Naive thymus-derived CD4-positive, alpha-beta T cell (primary cell): Measurements from ENCODE around the gene SLC25A22. TPM values are rescaled to one million over a fixed set of nuclear protein-coding genes. Genes with fewer than 3 reads are reported as not detected.

ENCODE experiments used
- ATAC-seq: fragments of 150-1000 bp; cut with Tn5 transposase; 2 replicates; pipeline ENCODE4 v1.10.0; 2021; ENCODE audit warnings: mild to moderate bottlenecking, moderate library complexity
- CTCF ChIA-PET: fragments of 350-600 bp; sonication (Branson Sonifier 250); formaldehyde crosslinking; loops from one replicate; lab custom pipeline; 2021; ENCODE audit warnings: antibody characterized with exemption; lab: Charles Lee
- POLR2A ChIA-PET: fragments of 350-600 bp; sonication (Branson Sonifier 250); formaldehyde crosslinking; loops from one replicate; lab custom pipeline; 2021; ENCODE audit warnings: antibody characterized with exemption, inconsistent platforms; lab: Charles Lee
- DNase-seq, 9 donors: peaks; one replicate each; pipeline versions ENCODE4 v3.0.0 to v3.0.0-alpha.2; 2020 to 2022; ENCODE audit warnings: mixed read lengths in 1 of 9
- H3K27ac ChIP-seq: one replicate; pipeline ENCODE4 v1.7.0; 2013; ENCODE audit warnings: mild to moderate bottlenecking, low read depth, low read length, moderate library complexity
- H3K27me3 ChIP-seq, 2 donors: one replicate each; pipeline ENCODE4 v1.7.0; 2013; ENCODE audit warnings: low read length in 2 of 2, mild to moderate bottlenecking in 2 of 2, moderate library complexity in 2 of 2; ENCODE audit not compliant: control insufficient read depth in 2 of 2, insufficient read depth in 2 of 2
- H3K36me3 ChIP-seq, 3 experiments: 1 replicate in 2 of 3; 2 replicates in 1 of 3; pipeline ENCODE4 v1.7.0; 2013; ENCODE audit warnings: low read length in 3 of 3, mild to moderate bottlenecking in 3 of 3, moderate library complexity in 1 of 3; ENCODE audit not compliant: insufficient read depth in 3 of 3, control insufficient read depth in 2 of 3
- H3K4me1 ChIP-seq, 2 donors: one replicate each; pipeline ENCODE4 v1.7.0; 2013; ENCODE audit warnings: low read length in 2 of 2, mild to moderate bottlenecking in 2 of 2, moderate library complexity in 1 of 2; ENCODE audit not compliant: control insufficient read depth in 2 of 2, insufficient read depth in 2 of 2
- H3K4me3 ChIP-seq: 2 replicates; pipeline ENCODE4 v1.7.0; 2013; ENCODE audit warnings: mild to moderate bottlenecking, low read length
- H3K9me3 ChIP-seq, 3 experiments: 1 replicate in 2 of 3; 2 replicates in 1 of 3; pipeline ENCODE4 v1.7.0; 2013; ENCODE audit warnings: low read length in 3 of 3; ENCODE audit not compliant: control insufficient read depth in 2 of 3
- H3K27ac Mint-ChIP-seq, 9 donors: one replicate each; pipeline ENCODE4 v1.8.0; 2020 to 2022; ENCODE audit warnings: mixed read lengths in 9 of 9, mild to moderate bottlenecking in 8 of 9, moderate library complexity in 5 of 9, inconsistent platforms in 2 of 9
- H3K27me3 Mint-ChIP-seq, 5 donors: one replicate each; pipeline ENCODE4 v1.8.0; 2021 to 2022; ENCODE audit warnings: mixed read lengths in 5 of 5, mild to moderate bottlenecking in 1 of 5
- H3K36me3 Mint-ChIP-seq, 5 donors: one replicate each; pipeline ENCODE4 v1.8.0; 2020 to 2022; ENCODE audit warnings: mixed read lengths in 5 of 5, mild to moderate bottlenecking in 3 of 5, inconsistent platforms in 1 of 5
- H3K4me1 Mint-ChIP-seq, 7 donors: one replicate each; pipeline ENCODE4 v1.8.0; 2020 to 2022; ENCODE audit warnings: mixed read lengths in 7 of 7, mild to moderate bottlenecking in 3 of 7, inconsistent platforms in 1 of 7
- H3K4me3 Mint-ChIP-seq, 10 donors: one replicate each; pipeline ENCODE4 v1.8.0; 2020 to 2022; ENCODE audit warnings: mild to moderate bottlenecking in 10 of 10, mixed read lengths in 10 of 10, moderate library complexity in 6 of 10, inconsistent platforms in 2 of 10
- H3K9me3 Mint-ChIP-seq, 11 donors: one replicate each; pipeline ENCODE4 v1.8.0; 2020 to 2022; ENCODE audit warnings: mixed read lengths in 11 of 11, mild to moderate bottlenecking in 4 of 11, inconsistent platforms in 1 of 11, moderate library complexity in 1 of 11
- intact Hi-C, 2 donors: fragments of 100-400 bp; cut with micrococcal nuclease; formaldehyde crosslinking; loops; one replicate each; pipeline ENCODE4 v1.15.1; 2023
- polyA plus RNA-seq, 2 donors: library from polyadenylated mRNA; unstranded; fragments of 300-500 nt; fragmentation: Illumina TruSeq; gene quantifications; one replicate each; pipeline ENCODE4 v1.2.3, GENCODE V29; 2021
- total RNA-seq, 6 experiments: library from RNA in 5 of 6; stranded (reverse) in 5 of 6; gene quantifications; 1 replicate in 5 of 6; 2 replicates in 1 of 6; pipeline ENCODE4 v1.2.3 and lab custom pipeline; 2021 to 2026

Gene SLC25A22
- total and polyA plus RNA-seq, 7 experiments from 2014 or later, result 6.4 to 58.4 (median 18.9) TPM

DNA sequence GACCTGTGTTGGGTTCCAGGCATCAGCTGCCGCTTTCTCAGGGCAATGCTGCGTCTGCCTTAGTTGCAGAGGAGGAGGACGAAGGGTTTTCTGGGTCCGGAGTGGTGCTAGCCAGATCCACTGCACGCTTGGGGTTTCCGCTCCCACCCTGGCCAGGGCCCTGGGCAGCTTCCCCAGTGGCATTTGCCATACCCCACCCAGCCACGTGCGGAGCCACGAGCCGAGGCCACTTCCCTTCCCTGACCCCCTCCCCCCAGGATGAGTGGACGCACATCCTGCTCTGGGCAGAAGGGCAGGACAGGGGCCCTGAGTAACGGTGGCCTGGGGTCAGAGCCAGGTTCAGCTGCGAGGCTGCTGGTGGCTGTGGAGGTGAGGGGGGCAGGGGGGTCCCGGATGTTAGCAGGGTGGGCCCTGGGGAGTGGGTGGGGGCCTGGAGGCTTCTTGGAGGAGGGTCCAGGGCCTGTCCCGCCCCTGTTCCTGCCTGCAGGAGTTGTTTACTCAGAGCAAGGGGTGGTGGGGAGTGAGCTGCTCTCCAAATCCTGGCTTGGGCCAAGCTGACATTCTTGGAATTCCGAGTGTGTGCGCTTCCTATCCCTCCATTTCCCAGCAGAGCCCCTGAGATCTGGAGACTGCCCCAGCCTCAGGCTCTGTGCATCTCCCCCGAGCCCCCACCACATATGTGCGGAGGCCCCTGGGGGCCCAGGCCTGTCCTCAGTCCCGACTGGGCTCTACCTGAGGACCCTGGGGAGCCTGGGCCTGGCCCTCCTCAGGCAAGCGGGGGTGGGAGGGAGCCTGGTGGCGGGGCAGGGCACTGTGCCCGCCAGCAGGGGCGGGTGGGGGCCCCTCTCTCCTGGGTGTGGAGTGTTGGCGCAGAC lies 46.0 kb upstream of the SLC25A22 start:
- H3K27me3 ChIP-seq, result peaks cover 0 to 6% of the 10 kb centered on the region in 2 donors
- H3K27ac ChIP-seq, result no peak overlapping the region
- peak overlapping the region in 5 of 9 donors; percentile 28 to 70 (median 46) for H3K27ac Mint-ChIP-seq
- H3K4me3 Mint-ChIP-seq, result peak overlapping the region; percentile 69 to 89 (median 78)
- H3K27me3 Mint-ChIP-seq, result peaks cover 0 to 8% (median 0%) of the 10 kb centered on the region in 5 donors
- ATAC-seq (peak; percentile 16), DNase-seq (no peak)
- ChIA-PET CTCF (interaction anchor here (0.6 to 1.2 kb wide), 2 partner anchors 123 to 207 kb away, joined by 3 read pairs; no protein-coding TSS in a partner anchor), POLR2A (interaction anchor here (1.1 to 5.2 kb wide), 6 partner anchors 11 to 67 kb away, joined by 3 to 36 read pairs (median 10); partner anchors contain the start of genes CD151, CRACR2B, PNPLA2 and RPLP2)
- H3K9me3 ChIP-seq, result no peaks in the 10 kb centered on the region
- H3K4me1 Mint-ChIP-seq, result peaks cover 5 to 36% (median 22%) of the 10 kb centered on the region in 7 donors
- H3K9me3 Mint-ChIP-seq, result no peaks in the 10 kb centered on the region
- no peak overlapping the region for H3K4me3 ChIP-seq
- peaks cover 24 to 26% of the 10 kb centered on the region in 2 donors for H3K4me1 ChIP-seq
- no peaks in the 10 kb centered on the region for H3K36me3 Mint-ChIP-seq
- peaks cover 0 to 17% (median 0%) of the 10 kb centered on the region in 3 experiments for H3K36me3 ChIP-seq
- intact Hi-C loops, result loop anchor here (2.0 to 10.0 kb wide), 3 partner anchors 17 to 541 kb away; partner anchors contain the start of genes AP2A2 (in 1 of the 2), BRSK2 (in 1 of the 2) and CRACR2B (in 1 of the 2)

DNA sequence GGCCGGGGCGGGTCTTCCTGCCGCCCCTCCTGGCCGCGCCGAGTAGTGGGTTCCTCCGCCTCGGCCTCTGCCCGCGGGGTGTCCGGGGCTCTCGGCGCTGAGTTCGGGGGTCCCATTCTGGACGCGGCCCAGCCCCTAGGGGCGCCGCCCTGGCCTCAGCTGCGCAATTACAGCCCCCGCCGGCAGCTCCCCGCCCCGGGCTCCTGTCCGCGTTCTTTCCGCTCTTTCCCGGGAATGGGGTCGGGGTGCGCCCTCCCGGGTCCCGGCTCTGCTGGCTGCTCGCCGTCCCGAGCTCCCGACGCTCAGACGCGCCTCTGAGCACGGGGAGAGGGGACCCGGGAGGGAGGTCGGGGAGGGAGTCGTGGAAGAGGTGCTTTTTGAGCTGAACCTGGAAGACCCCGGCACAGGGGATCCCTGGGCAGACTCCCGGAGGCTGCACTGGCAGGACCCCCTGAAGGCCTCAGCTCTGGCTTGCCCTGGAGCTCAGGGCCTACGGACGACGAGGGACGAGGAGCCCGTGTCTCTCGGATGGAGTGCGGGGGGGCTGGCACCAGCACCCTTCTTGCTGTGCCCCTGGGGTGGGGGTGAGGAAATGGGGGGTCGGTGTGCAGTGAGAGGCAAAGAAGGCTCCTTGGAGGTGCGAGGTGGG lies 45.1 kb upstream of the SLC25A22 start:
- peak overlapping the region; percentile 83 for H3K4me3 ChIP-seq
- intact Hi-C loops, result loop anchor here (2.0 to 10.0 kb wide), 3 partner anchors 16 to 542 kb away; partner anchors contain the start of genes AP2A2 (in 1 of the 2), BRSK2 (in 1 of the 2) and CRACR2B (in 1 of the 2)
- CTCF ChIA-PET, result no interaction called here
- Mint-ChIP-seq H3K36me3 (peaks cover 0 to 4% (median 0%) of the 10 kb centered on the region in 5 donors), H3K9me3 (no peaks in the 10 kb centered on the region), H3K4me1 (peaks cover 5 to 36% (median 18%) of the 10 kb centered on the region in 7 donors), H3K4me3 (peak overlapping the region; percentile 69 to 89 (median 78)), H3K27me3 (peaks cover 0 to 2% (median 0%) of the 10 kb centered on the region in 5 donors), H3K27ac (peak overlapping the region in 4 of 9 donors; percentile 28 to 70 (median 54))
- peaks cover 16 to 21% of the 10 kb centered on the region in 2 donors for H3K4me1 ChIP-seq
- POLR2A ChIA-PET, result interaction anchor here (0.6 to 5.2 kb wide), 8 partner anchors 10 to 144 kb away, joined by 3 to 36 read pairs (median 8); partner anchors contain the start of genes CD151, CRACR2B, PIDD1 and PNPLA2
- no peak for ATAC-seq
- DNase-seq, result no peak
- H3K27ac ChIP-seq, result peak overlapping the region; percentile 89
- H3K36me3 ChIP-seq, result peaks cover 0 to 25% (median 0%) of the 10 kb centered on the region in 3 experiments
- no peaks in the 10 kb centered on the region for H3K27me3 ChIP-seq
- H3K9me3 ChIP-seq, result no peaks in the 10 kb centered on the region

DNA sequence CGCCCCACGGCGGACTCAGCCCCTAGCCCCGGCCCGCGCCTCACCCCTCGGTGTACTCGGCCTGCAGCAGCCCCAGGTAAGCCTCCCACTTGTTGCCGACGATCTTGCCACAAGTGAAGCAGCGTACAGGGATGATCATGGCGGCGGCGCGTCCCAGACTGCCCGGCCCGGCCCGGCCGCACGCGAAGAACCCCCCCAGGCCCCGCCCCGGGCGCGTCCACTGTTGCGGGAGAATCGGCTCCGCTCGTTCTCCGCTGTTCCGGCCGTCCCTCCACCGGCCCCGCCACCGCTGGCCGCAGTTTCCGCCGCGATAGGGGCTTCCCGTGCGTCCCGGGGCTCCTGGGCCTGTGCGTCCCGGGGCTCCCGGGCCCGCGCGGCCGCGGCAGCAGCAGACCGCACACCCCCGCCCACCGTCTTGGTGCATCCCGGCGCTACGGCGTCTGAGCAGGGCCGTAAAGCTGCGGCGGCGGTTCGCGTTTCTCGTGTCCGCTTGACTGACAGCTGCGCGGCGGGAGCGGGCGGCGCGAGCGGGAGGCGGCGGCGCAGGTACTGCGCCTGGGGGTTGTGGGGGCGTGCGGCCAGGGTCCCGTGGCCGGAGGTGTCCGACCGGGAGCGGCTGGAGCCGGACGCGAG lies 44.4 kb upstream of the SLC25A22 start, which contains the start of the genes POLR2L and TSPAN4:
POLR2L (minus strand) TSS at position 160 of the 633 bp plus-strand sequence; CDS start at position 139, 21 bp downstream.
TSPAN4 (plus strand) TSS at position 483 of the 633 bp plus-strand sequence. CDS start 7,453 bp downstream, outside the sequence.
- Histone ChIP-seq H3K4me3 (peak within 1 kb of the TSS; percentile 83), H3K27ac (peak within 1 kb of the TSS; percentile 89), H3K27me3 (no peaks in the 10 kb centered on the region), H3K4me1 (peaks cover 16 to 21% of the 10 kb centered on the region in 2 donors), H3K9me3 (no peaks in the 10 kb centered on the region), H3K36me3 (peaks cover 0 to 31% (median 0%) of the 10 kb centered on the region in 3 experiments)
- Mint-ChIP-seq H3K4me1 (peaks cover 5 to 36% (median 18%) of the 10 kb centered on the region in 7 donors), H3K9me3 (no peaks in the 10 kb centered on the region), H3K4me3 (peak within 1 kb of the TSS; percentile 74 to 89 (median 86)), H3K36me3 (peaks cover 0 to 4% (median 0%) of the 10 kb centered on the region in 5 donors), H3K27me3 (peaks cover 0 to 2% (median 0%) of the 10 kb centered on the region in 5 donors), H3K27ac (peak within 1 kb of the TSS; percentile 28 to 89 (median 70))
- ChIA-PET CTCF (no interaction called here), POLR2A (interaction anchor here (0.6 to 5.2 kb wide), 8 partner anchors 9 to 145 kb away, joined by 3 to 36 read pairs (median 8); partner anchors contain the start of genes CD151, CRACR2B, PIDD1 and PNPLA2)
- ATAC-seq (peak; percentile 86), DNase-seq (peak; percentile 76 to 97 (median 81))
- intact Hi-C loops, result loop anchor here (1.0 to 10.0 kb wide), 8 partner anchors 10 to 542 kb away; partner anchors contain the start of genes AP2A2 (in 2 of the 2), BRSK2 (in 1 of the 2), CD151 (in 1 of the 2) and CRACR2B (in 1 of the 2)

DNA sequence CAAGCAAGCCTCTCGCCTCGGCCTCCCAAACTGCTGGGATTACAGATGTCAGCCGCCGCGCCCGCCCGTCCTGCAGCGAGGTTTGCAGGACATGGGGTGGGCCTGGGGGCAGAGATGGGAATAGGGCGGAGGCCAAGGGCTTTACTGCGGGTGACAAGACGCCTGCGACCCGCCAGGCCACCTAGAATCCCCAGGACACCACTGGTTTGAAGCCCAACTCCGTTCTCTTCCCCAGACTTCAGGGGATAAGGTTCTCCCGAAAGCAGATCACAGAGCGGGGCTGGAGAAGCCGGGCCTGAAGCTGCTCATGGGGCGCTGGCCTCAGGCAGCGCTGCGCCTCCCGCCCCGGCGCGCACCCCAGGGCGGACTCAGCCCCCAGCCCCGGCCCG lies 43.9 kb upstream of the SLC25A22 start:
- H3K9me3 ChIP-seq, result no peaks in the 10 kb centered on the region
- POLR2A ChIA-PET, result interaction anchor here (1.5 to 5.2 kb wide), 4 partner anchors 9 to 38 kb away, joined by 6 to 36 read pairs (median 22); partner anchors contain the start of genes CD151, CRACR2B, PIDD1 and PNPLA2
- H3K36me3 Mint-ChIP-seq, result peaks cover 0 to 4% (median 0%) of the 10 kb centered on the region in 5 donors
- CTCF ChIA-PET, result no interaction called here
- ATAC-seq (peak; percentile 35), DNase-seq (no peak)
- H3K27ac Mint-ChIP-seq, result peak overlapping the region; percentile 28 to 89 (median 63)
- peak overlapping the region; percentile 89 for H3K27ac ChIP-seq
- peaks cover 0 to 2% (median 0%) of the 10 kb centered on the region in 5 donors for H3K27me3 Mint-ChIP-seq
- peaks cover 5 to 36% (median 19%) of the 10 kb centered on the region in 7 donors for H3K4me1 Mint-ChIP-seq
- no peaks in the 10 kb centered on the region for H3K9me3 Mint-ChIP-seq
- no peaks in the 10 kb centered on the region for H3K27me3 ChIP-seq
- peaks cover 16 to 21% of the 10 kb centered on the region in 2 donors for H3K4me1 ChIP-seq
- H3K36me3 ChIP-seq, result peaks cover 0 to 36% (median 0%) of the 10 kb centered on the region in 3 experiments
- intact Hi-C loops, result loop anchor here (1.0 to 10.0 kb wide), 8 partner anchors 10 to 543 kb away; partner anchors contain the start of genes AP2A2 (in 2 of the 2), BRSK2 (in 1 of the 2), CD151 (in 1 of the 2) and CRACR2B (in 1 of the 2)
- peak overlapping the region; percentile 74 to 88 (median 86) for H3K4me3 Mint-ChIP-seq
- H3K4me3 ChIP-seq, result peak overlapping the region; percentile 83

DNA sequence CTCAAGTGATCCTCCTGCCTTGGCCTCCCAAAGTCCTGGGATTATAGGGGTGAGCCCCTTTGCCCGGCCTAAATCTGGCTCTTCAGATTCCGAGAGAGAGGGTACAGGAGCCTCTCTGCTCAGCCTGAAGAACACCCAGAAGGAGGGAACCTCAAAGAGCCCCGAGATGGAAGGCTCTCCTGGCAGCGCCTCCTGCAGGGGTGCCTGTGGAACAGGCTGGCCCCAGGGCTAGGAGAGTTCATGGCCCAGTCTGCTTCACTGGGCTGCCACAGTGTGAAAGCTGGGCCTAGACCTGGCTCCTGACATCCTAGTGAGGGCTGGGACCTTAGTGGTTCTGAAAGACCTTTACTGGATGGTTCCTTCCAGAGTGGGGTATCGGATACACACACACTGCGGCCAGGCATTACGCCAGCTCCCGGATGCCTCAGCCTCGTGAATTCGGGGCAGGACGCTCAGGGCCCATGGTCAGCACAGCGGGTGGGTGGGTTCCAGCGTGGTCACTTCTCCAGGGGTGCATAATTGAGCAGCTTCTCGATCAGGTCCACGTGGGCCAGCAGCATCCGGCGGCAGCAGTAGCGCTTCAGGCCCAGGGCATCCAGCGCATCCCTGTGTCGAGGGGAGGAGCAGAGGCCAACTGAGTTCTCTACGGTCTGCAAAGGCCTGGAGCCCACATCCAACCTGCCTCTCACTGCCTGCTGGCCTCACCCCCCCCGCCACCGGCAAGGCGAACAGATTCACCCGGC lies 42.0 kb upstream of the SLC25A22 start:
- Histone ChIP-seq H3K4me1 (peaks cover 16 to 21% of the 10 kb centered on the region in 2 donors), H3K27me3 (no peaks in the 10 kb centered on the region), H3K27ac (no peak overlapping the region), H3K4me3 (no peak overlapping the region), H3K9me3 (no peaks in the 10 kb centered on the region), H3K36me3 (peaks cover 0 to 38% (median 0%) of the 10 kb centered on the region in 3 experiments)
- H3K27me3 Mint-ChIP-seq, result peaks cover 0 to 2% (median 0%) of the 10 kb centered on the region in 5 donors
- peak overlapping the region in 4 of 9 donors; percentile 33 to 79 (median 54) for H3K27ac Mint-ChIP-seq
- peaks cover 5 to 34% (median 19%) of the 10 kb centered on the region in 7 donors for H3K4me1 Mint-ChIP-seq
- intact Hi-C loops, result loop anchor here in 1 of 2 donors (10.0 kb wide), 1 partner anchor 545 kb away; the partner anchor contains the start of gene BRSK2
- H3K36me3 Mint-ChIP-seq, result peaks cover 0 to 4% (median 0%) of the 10 kb centered on the region in 5 donors
- ATAC-seq (no peak), DNase-seq (no peak)
- POLR2A ChIA-PET, result interaction anchor here (0.7 to 5.2 kb wide), 5 partner anchors 12 to 633 kb away, joined by 3 to 36 read pairs (median 3); partner anchors contain the start of genes BET1L, CRACR2B, PNPLA2 and RIC8A
- no peaks in the 10 kb centered on the region for H3K9me3 Mint-ChIP-seq
- CTCF ChIA-PET, result interaction anchor here (1.2 kb wide), 1 partner anchor 22 kb away, joined by 3 read pairs; the partner anchor contains the start of gene PNPLA2
- peak overlapping the region in 9 of 10 donors; percentile 56 to 88 (median 84) for H3K4me3 Mint-ChIP-seq
